Thoracic aorta (tissue), 2 donors: ENCODE data around the gene OR5V1. TPM values are rescaled to one million over a fixed set of nuclear protein-coding genes. Genes with fewer than 3 reads are reported as not detected.

Experiments
- ATAC-seq: fragments of 150-250 bp; one replicate; pipeline ENCODE4 v1.8.0; 2017; ENCODE audit warnings: low read depth; ENCODE audit not compliant: insufficient number of reproducible peaks, low FRiP score
- DNase-seq: peaks from one replicate; pipeline ENCODE4 v3.0.0-alpha.2; 2020; ENCODE audit warnings: low spot score
- H3K27ac ChIP-seq, 2 donors: fragments of 200-600 bp; sonication (generic); 1 replicate in 1 of 2; 2 replicates in 1 of 2; pipeline ENCODE4 v1.5.1; 2016; ENCODE audit warnings: mild to moderate bottlenecking in 2 of 2, moderate library complexity in 2 of 2
- H3K27me3 ChIP-seq: fragments of 200-600 bp; sonication (generic); replicated peaks from 2 replicates; pipeline ENCODE4 v1.6.0; 2016; ENCODE audit warnings: mild to moderate bottlenecking; ENCODE audit not compliant: insufficient read depth
- H3K36me3 ChIP-seq: fragments of 200-600 bp; sonication (generic); one replicate; pipeline ENCODE4 v1.5.1; 2016
- H3K4me1 ChIP-seq, 2 donors: fragments of 200-600 bp; sonication (generic); 1 replicate in 1 of 2; 2 replicates in 1 of 2; pipeline versions ENCODE4 v1.5.1 to v1.6.0; 2016; ENCODE audit warnings: low read depth in 2 of 2, mild to moderate bottlenecking in 1 of 2; ENCODE audit not compliant: control insufficient read depth in 1 of 2
- H3K4me3 ChIP-seq: fragments of 200-600 bp; sonication (generic); 2 replicates; pipeline ENCODE4 v1.5.1; 2016; ENCODE audit warnings: mild to moderate bottlenecking
- H3K9me3 ChIP-seq: fragments of 200-600 bp; sonication (generic); 2 replicates; pipeline ENCODE4 v1.5.1; 2016
- CTCF ChIP-seq: fragments of 200-600 bp; sonication (generic); IDR thresholded peaks from one replicate; pipeline ENCODE4 v1.5.1; 2019; ENCODE audit warnings: antibody characterized with exemption
- total RNA-seq, 2 donors: library from RNA; depleted of rRNA; stranded (reverse); fragments of >200 nt; gene quantifications; one replicate each; pipeline versions ENCODE4 v1.1.0 to v1.2.3, GENCODE V29; 2016

Gene OR5V1
- not detected for total RNA-seq

- TF ChIP-seq CTCF = no peak
- no peaks in the 10 kb centered on the region for H3K9me3 ChIP-seq
- no peak for DNase-seq
- no peaks in the 10 kb centered on the region for H3K27me3 ChIP-seq
- ATAC-seq = no peak
- H3K36me3 ChIP-seq = no peaks in the 10 kb centered on the region
- H3K4me1 ChIP-seq = no peaks in the 10 kb centered on the region
- H3K4me3 ChIP-seq = no peak within 1 kb of the TSS
- no peak within 1 kb of the TSS for H3K27ac ChIP-seq
Measured at GRCh38 chr6:29368765-29369164, at the start of gene OR5V1. TSS of gene OR5V1 (minus strand) at chr6:29368865. CDS start at chr6:29356195, 12,670 bp downstream.

- no peak for DNase-seq
- no peak for TF ChIP-seq CTCF
- no peak for ATAC-seq
Measured at GRCh38 chr6:29414588-29414987, 45.9 kb upstream of the OR5V1 start, which contains the start of gene OR12D1. TSS of gene OR12D1 (plus strand) at chr6:29414928.

GRCh38 chr6:29403801-29404200 lies 35.1 kb upstream of the OR5V1 start:
- Histone ChIP-seq H3K27me3 (no peaks in the 10 kb centered on the region), H3K4me1 (no peaks in the 10 kb centered on the region), H3K9me3 (no peaks in the 10 kb centered on the region), H3K27ac (no peak overlapping the region), H3K36me3 (no peaks in the 10 kb centered on the region), H3K4me3 (no peak overlapping the region)
- ATAC-seq = no peak
- no peak for TF ChIP-seq CTCF
- no peak for DNase-seq

More at GRCh38 chr6:29414588-29414987, 45.9 kb upstream of the OR5V1 start, which contains the start of gene OR12D1:
- Histone ChIP-seq H3K9me3 (no peaks in the 10 kb centered on the region), H3K27ac (no peak within 1 kb of the TSS), H3K4me3 (no peak within 1 kb of the TSS), H3K4me1 (no peaks in the 10 kb centered on the region), H3K27me3 (no peaks in the 10 kb centered on the region), H3K36me3 (no peaks in the 10 kb centered on the region)

GRCh38 chr6:29399525-29399924 lies 30.9 kb upstream of the OR5V1 start:
- Histone ChIP-seq H3K9me3 (no peaks in the 10 kb centered on the region), H3K4me1 (no peaks in the 10 kb centered on the region), H3K4me3 (no peak overlapping the region), H3K36me3 (no peaks in the 10 kb centered on the region), H3K27ac (no peak overlapping the region), H3K27me3 (no peaks in the 10 kb centered on the region)
- ATAC-seq = no peak
- TF ChIP-seq CTCF = no peak
- no peak for DNase-seq

GRCh38 chr6:29395331-29395730 lies 26.7 kb upstream of the OR5V1 start, which contains the start of gene OR12D2:
TSS of gene OR12D2 (plus strand) at chr6:29395631. CDS start at chr6:29396700, 1,069 bp downstream.
- TF ChIP-seq CTCF = no peak
- DNase-seq (no peak), ATAC-seq (no peak)
- H3K27ac ChIP-seq = no peak within 1 kb of the TSS
- H3K36me3 ChIP-seq = no peaks in the 10 kb centered on the region
- no peaks in the 10 kb centered on the region for H3K4me1 ChIP-seq
- H3K4me3 ChIP-seq = no peak within 1 kb of the TSS
- H3K9me3 ChIP-seq = no peaks in the 10 kb centered on the region
- H3K27me3 ChIP-seq = no peaks in the 10 kb centered on the region
